GOT3 (cell line): ENCODE measurements around the gene CKS1B.
A peak's percentile ranks its signal among the peaks of the same experiment; 100 is the strongest.

ENCODE experiments used
- DNase-seq: peaks from one replicate; lab custom pipeline; 2025; ENCODE audit warnings: mixed read lengths; lab: John Stamatoyannopoulos, UW

The CKS1B gene

GRCh38 chr1:154974102-154974807 lies at the start of gene CKS1B:
Gene CKS1B, plus strand, starts transcription at chr1:154974681. Its CDS starts 65 bp downstream, at chr1:154974746.
- peak; percentile 92 for DNase-seq

- no peak for DNase-seq
These were observed 48.9 kb upstream of the CKS1B start for GRCh38 chr1:154925335-154926170.

- no peak for DNase-seq
These were observed 48.3 kb upstream of the CKS1B start for GRCh38 chr1:154926201-154926600.

- DNase-seq, result no peak
These were observed 42.5 kb upstream of the CKS1B start for GRCh38 chr1:154931940-154932487.

- no peak for DNase-seq
These were observed 40.0 kb upstream of the CKS1B start for GRCh38 chr1:154934358-154934948.

- no peak for DNase-seq
These were observed 38.5 kb upstream of the CKS1B start for GRCh38 chr1:154935749-154936554.

GRCh38 chr1:154936555-154937084 lies 37.9 kb upstream of the CKS1B start, which contains the start of gene PMVK:
Gene PMVK, minus strand, starts transcription at chr1:154936719. Its CDS starts 34 bp downstream, at chr1:154936685.
- peak; percentile 90 for DNase-seq

GRCh38 chr1:154937085-154937987 lies 37.1 kb upstream of the CKS1B start:
- DNase-seq, result peak; percentile 85

GRCh38 chr1:154937988-154938386 lies 36.5 kb upstream of the CKS1B start:
- no peak for DNase-seq

- no peak for DNase-seq
These were observed 35.7 kb upstream of the CKS1B start for GRCh38 chr1:154938604-154939399.

GRCh38 chr1:154940213-154940560 lies 34.3 kb upstream of the CKS1B start:
- no peak for DNase-seq

GRCh38 chr1:154940651-154941194 lies 33.8 kb upstream of the CKS1B start:
- DNase-seq, result no peak

- no peak for DNase-seq
These were observed 33.0 kb upstream of the CKS1B start for GRCh38 chr1:154941333-154942013.

- DNase-seq, result no peak
These were observed 30.7 kb upstream of the CKS1B start for GRCh38 chr1:154943649-154944400.

GRCh38 chr1:154944401-154945159 lies 29.9 kb upstream of the CKS1B start:
- no peak for DNase-seq

GRCh38 chr1:154945160-154945961 lies 29.1 kb upstream of the CKS1B start:
- DNase-seq, result no peak
